ENCODE results near the gene CNTNAP4. TPM values are rescaled to one million over a fixed set of nuclear protein-coding genes. Genes with fewer than 3 reads are reported as not detected.

The CNTNAP4 gene
- total and polyA plus RNA-seq, 2 of the 8 experiments (the other 6 are each of a cell fraction or from before 2014, with no cell fraction given) = not detected

GRCh38 chr16:76329106-76329505 is 51.9 kb downstream of the CNTNAP4 start:
- Histone ChIP-seq H3K23me2 (ENCODE audit: low read depth, low read length) (no peaks in the 10 kb centered on the region), H2AFZ (ENCODE audit: low read length) (no peak overlapping the region), H2BK5ac (ENCODE audit: low read depth, low read length) (no peak overlapping the region), H2BK15ac (ENCODE audit: low read length) (no peak overlapping the region), H3K9me3 (ENCODE audit: insufficient read depth in 2 of 2, low read depth in 1 of 2, low read length in 1 of 2) (no peaks in the 10 kb centered on the region), H3K9ac (replicated peaks in 1 of 4; ENCODE audit: extremely low read depth in 1 of 4, low read depth in 3 of 4, low read length in 3 of 4) (no peak overlapping the region), H3K23ac (ENCODE audit: insufficient read length) (no peak overlapping the region), H2AK5ac (ENCODE audit: low read depth, low read length) (no peak overlapping the region), H3K27me3 (replicated peaks in 1 of 4; ENCODE audit: control insufficient read depth in 3 of 4, extremely low read depth in 1 of 4, insufficient read depth in 3 of 4, low read length in 3 of 4) (no peaks in the 10 kb centered on the region), H3K4ac (replicated peaks; ENCODE audit: insufficient read length, low read depth, low read length) (no peak overlapping the region), H3K56ac (replicated peaks; ENCODE audit: insufficient read length, low read depth, low read length) (no peak overlapping the region), H3K14ac (ENCODE audit: insufficient read length) (no peak overlapping the region), H2BK20ac (ENCODE audit: low read length) (no peak overlapping the region), H3K4me3 (ENCODE audit: extremely low read depth in 1 of 4, insufficient read depth in 2 of 4, low read depth in 3 of 4, low read length in 4 of 4) (no peak overlapping the region), H3K18ac (ENCODE audit: extremely low read depth, low read length) (no peak overlapping the region), H4K5ac (ENCODE audit: insufficient read length, low read depth, low read length) (no peak overlapping the region), H3K4me2 (ENCODE audit: insufficient read depth in 1 of 2, low read depth in 2 of 2, low read length in 2 of 2) (no peak overlapping the region), H3K79me2 (ENCODE audit: control insufficient read depth in 1 of 2, insufficient read depth in 2 of 2, low read length in 2 of 2) (no peaks in the 10 kb centered on the region), H3K27ac (ENCODE audit: low read depth, low read length) (no peak overlapping the region), H2BK120ac (replicated peaks; ENCODE audit: low read depth, low read length) (no peak overlapping the region), H2BK12ac (ENCODE audit: low read depth, low read length) (no peak overlapping the region), H3K36me3 (ENCODE audit: control insufficient read depth in 2 of 4, insufficient read depth in 4 of 4, low read length in 3 of 4) (no peaks in the 10 kb centered on the region), H4K8ac (ENCODE audit: extremely low read depth, insufficient read depth, low read length) (no peak overlapping the region), H3K4me1 (replicated peaks in 1 of 4; ENCODE audit: control insufficient read depth in 3 of 4, insufficient read depth in 4 of 4, low read length in 3 of 4) (no peaks in the 10 kb centered on the region), H4K20me1 (replicated peaks in 1 of 2; ENCODE audit: control insufficient read depth in 1 of 2, insufficient read depth in 2 of 2, low read length in 2 of 2) (no peaks in the 10 kb centered on the region), H4K91ac (replicated peaks; ENCODE audit: insufficient read length, low read length) (no peak overlapping the region), H3K79me1 (ENCODE audit: low read depth, low read length) (no peaks in the 10 kb centered on the region)
- DNase-seq (ENCODE audit: low read depth in 1 of 2, low spot score in 2 of 2) = no peak
- ChIA-PET POLR2A (ENCODE audit: partially characterized antibody) (no interaction called here), CTCF (ENCODE audit: partially characterized antibody) (interaction anchor here (1.0 kb wide), 1 partner anchor 70 kb away, joined by 3 read pairs; no protein-coding TSS in a partner anchor)
- no peak for FAIRE-seq
- WGBS, 2 experiments (ENCODE audit: extremely low coverage in 1 of 2, insufficient coverage in 1 of 2, insufficient read length in 1 of 2, insufficient replicate concordance in 2 of 2, low coverage in 1 of 2, low lambda C conversion rate in 2 of 2, missing lambda C conversion rate in 1 of 2) = 96% methylated on average over 1 of the region's 1 CpG; no CpG with 5 or more reads in 1 of the 2 experiments
- TF ChIP-seq SRF (IDR thresholded peaks at IDR 0.05; ENCODE audit: low read depth, low read length) (no peak), CHD1 (IDR thresholded peaks at IDR 0.05; ENCODE audit: low read depth, low read length) (no peak), GABPA (IDR thresholded peaks at IDR 0.05; ENCODE audit: borderline replicate concordance, insufficient read depth, low read length) (no peak), MAX (IDR thresholded peaks at IDR 0.05) (no peak), JUN (IDR thresholded peaks at IDR 0.05; ENCODE audit: low read depth, low read length) (no peak), RXRA (IDR thresholded peaks at IDR 0.05; ENCODE audit: insufficient read depth, low read depth, low read length) (no peak), SIRT6 (IDR thresholded peaks at IDR 0.05; ENCODE audit: low read length) (no peak), KDM4A (IDR thresholded peaks at IDR 0.05; ENCODE audit: low read depth, low read length, severe bottlenecking) (no peak), EZH2 (IDR thresholded peaks at IDR 0.05; ENCODE audit: low read depth, low read length, severe bottlenecking) (no peak), CTBP2 (IDR thresholded peaks at IDR 0.05; ENCODE audit: borderline replicate concordance, insufficient read depth, insufficient read length, low read length) (no peak), TBP (IDR thresholded peaks at IDR 0.05; ENCODE audit: low read depth, low read length) (no peak), SP1 (IDR thresholded peaks at IDR 0.05; ENCODE audit: low read depth, low read length) (no peak), BCL11A (IDR thresholded peaks at IDR 0.05; ENCODE audit: low read depth in 2 of 2, low read length in 2 of 2) (no peak), POU5F1 (IDR thresholded peaks at IDR 0.05; ENCODE audit: low read depth, low read length) (no peak), EGR1 (IDR thresholded peaks at IDR 0.05; ENCODE audit: borderline replicate concordance, low read depth, low read length) (no peak), SP4 (IDR thresholded peaks at IDR 0.05; ENCODE audit: low read length) (no peak)
